ENCODE results near the gene NTSR1. TPM values are rescaled to one million over a fixed set of nuclear protein-coding genes. Genes with fewer than 3 reads are reported as not detected.

The NTSR1 gene
- total RNA-seq, 4 donors from 2014 or later: 0.04 to 0.13 TPM; not detected in 2

- intact Hi-C loops (cut with DNase I; ENCODE audit: low total_unique reads): loop anchor here (5.0 to 10.0 kb wide), 2 partner anchors 307 to 505 kb away; partner anchors contain the start of gene ADRM1
- peaks cover 15 to 17% of the 10 kb centered on the region in 2 donors for H3K4me1 ChIP-seq
- H3K9me3 ChIP-seq: no peaks in the 10 kb centered on the region
- peaks cover 0 to 48% of the 10 kb centered on the region in 2 donors for H3K36me3 ChIP-seq
- DNase-seq: no peak
- in situ Hi-C loops (cut with MboI; ENCODE audit: low sequenced_read_pairs in 4 of 4): loop anchor here in 3 of 4 donors (5.0 to 10.0 kb wide), 3 partner anchors 135 to 305 kb away; no protein-coding TSS in a partner anchor
- H3K27me3 ChIP-seq: peaks cover 0 to 6% (median 4%) of the 10 kb centered on the region in 3 donors
- no peak overlapping the region for H3K27ac ChIP-seq
- H3K4me3 ChIP-seq: no peak overlapping the region
- no peak for TF ChIP-seq POLR2A (IDR thresholded peaks at IDR 0.05)
- TF ChIP-seq, protein P1, sequence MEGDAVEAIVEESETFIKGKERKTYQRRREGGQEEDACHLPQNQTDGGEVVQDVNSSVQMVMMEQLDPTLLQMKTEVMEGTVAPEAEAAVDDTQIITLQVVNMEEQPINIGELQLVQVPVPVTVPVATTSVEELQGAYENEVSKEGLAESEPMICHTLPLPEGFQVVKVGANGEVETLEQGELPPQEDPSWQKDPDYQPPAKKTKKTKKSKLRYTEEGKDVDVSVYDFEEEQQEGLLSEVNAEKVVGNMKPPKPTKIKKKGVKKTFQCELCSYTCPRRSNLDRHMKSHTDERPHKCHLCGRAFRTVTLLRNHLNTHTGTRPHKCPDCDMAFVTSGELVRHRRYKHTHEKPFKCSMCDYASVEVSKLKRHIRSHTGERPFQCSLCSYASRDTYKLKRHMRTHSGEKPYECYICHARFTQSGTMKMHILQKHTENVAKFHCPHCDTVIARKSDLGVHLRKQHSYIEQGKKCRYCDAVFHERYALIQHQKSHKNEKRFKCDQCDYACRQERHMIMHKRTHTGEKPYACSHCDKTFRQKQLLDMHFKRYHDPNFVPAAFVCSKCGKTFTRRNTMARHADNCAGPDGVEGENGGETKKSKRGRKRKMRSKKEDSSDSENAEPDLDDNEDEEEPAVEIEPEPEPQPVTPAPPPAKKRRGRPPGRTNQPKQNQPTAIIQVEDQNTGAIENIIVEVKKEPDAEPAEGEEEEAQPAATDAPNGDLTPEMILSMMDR (IDR thresholded peaks at IDR 0.05 in 4 of 5, conservative IDR thresholded peaks at IDR 0.05 in 1 of 5): no peak
- ATAC-seq: no peak
Observed at GRCh38 chr20:62809530-62810428, 101.1 kb downstream of the NTSR1 start.

DNA sequence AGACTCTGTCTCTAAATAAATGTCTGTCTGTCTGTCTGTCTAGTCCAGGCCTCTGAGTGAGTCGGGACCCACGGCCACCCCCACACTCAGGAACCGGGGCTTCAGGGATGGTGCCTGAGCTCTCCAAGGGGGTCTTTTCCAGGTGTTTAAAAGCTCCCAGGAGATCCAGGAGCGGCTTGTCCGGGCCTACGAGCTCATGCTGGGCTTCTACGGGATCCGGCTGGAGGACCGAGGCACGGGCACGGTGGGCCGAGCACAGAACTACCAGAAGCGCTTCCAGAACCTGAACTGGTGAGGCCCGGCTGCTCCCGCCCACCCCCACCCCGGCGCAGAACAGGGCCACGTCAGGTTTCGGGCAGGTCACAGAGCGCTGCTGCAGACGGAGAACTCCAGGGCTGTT, 102.7 kb downstream of the NTSR1 start:
- H3K36me3 ChIP-seq: peaks cover 0 to 48% of the 10 kb centered on the region in 2 donors
- no peak for ATAC-seq
- H3K27ac ChIP-seq: no peak overlapping the region
- H3K27me3 ChIP-seq: peaks cover 14 to 21% (median 19%) of the 10 kb centered on the region in 3 donors
- intact Hi-C loops (cut with DNase I; ENCODE audit: low total_unique reads): no loop called here
- in situ Hi-C loops (cut with MboI; ENCODE audit: low sequenced_read_pairs in 4 of 4): no loop called here
- no peak for DNase-seq
- H3K4me3 ChIP-seq: no peak overlapping the region
- no peak for TF ChIP-seq POLR2A (IDR thresholded peaks at IDR 0.05)
- TF ChIP-seq, protein P1 (IDR thresholded peaks at IDR 0.05 in 4 of 5, conservative IDR thresholded peaks at IDR 0.05 in 1 of 5): no peak
- H3K4me1 ChIP-seq: peaks cover 11 to 12% of the 10 kb centered on the region in 2 donors
- no peaks in the 10 kb centered on the region for H3K9me3 ChIP-seq

GRCh38 chr20:62811720-62812119, 103.1 kb downstream of the NTSR1 start:
- DNase-seq (no peak), ATAC-seq (no peak)
- in situ Hi-C loops (cut with MboI; ENCODE audit: low sequenced_read_pairs in 4 of 4): no loop called here
- H3K9me3 ChIP-seq: no peaks in the 10 kb centered on the region
- no peak for TF ChIP-seq POLR2A (IDR thresholded peaks at IDR 0.05)
- TF ChIP-seq, protein P1 (IDR thresholded peaks at IDR 0.05 in 4 of 5, conservative IDR thresholded peaks at IDR 0.05 in 1 of 5): no peak
- peaks cover 17 to 25% (median 23%) of the 10 kb centered on the region in 3 donors for H3K27me3 ChIP-seq
- H3K27ac ChIP-seq: no peak overlapping the region
- intact Hi-C loops (cut with DNase I; ENCODE audit: low total_unique reads): no loop called here
- no peak overlapping the region for H3K4me3 ChIP-seq
- H3K36me3 ChIP-seq: peaks cover 0 to 48% of the 10 kb centered on the region in 2 donors
- peaks cover 7 to 10% of the 10 kb centered on the region in 2 donors for H3K4me1 ChIP-seq

Other genes starting within 250 kb of the NTSR1 start
- not detected for gene GATA5, start 232.8 kb upstream of the NTSR1 start, total RNA-seq
- 10 to 100 TPM; 20.4 to 26.9 (median 21.8) TPM for gene SLCO4A1, start 66.3 kb upstream of the NTSR1 start, total RNA-seq
- 1 to 10 TPM; 7.8 to 9.8 (median 8.2) TPM for gene MRGBP, start 87.6 kb downstream of the NTSR1 start, total RNA-seq
- 10 to 100 TPM; 21.9 to 52.1 (median 40.5) TPM for gene OGFR, start 96.0 kb downstream of the NTSR1 start, total RNA-seq
- gene COL9A3, start 108.2 kb downstream of the NTSR1 start, total RNA-seq: 1 to 10 TPM in 2 of 4 donors, under 1 TPM in 2; 0.41 to 4.1 (median 1.6) TPM
- 1 to 10 TPM; 5.3 to 7.3 (median 6.3) TPM for gene TCFL5, start 153.0 kb downstream of the NTSR1 start, total RNA-seq
- gene DIDO1, start 217.7 kb downstream of the NTSR1 start, total RNA-seq: 10 to 100 TPM; 24.2 to 39.3 (median 28.7) TPM
- 10 to 100 TPM; 12.8 to 16.2 (median 13.5) TPM for gene GID8, start 229.3 kb downstream of the NTSR1 start, total RNA-seq
- 1 to 10 TPM in 3 of 4 donors, under 1 TPM in 1; 0.55 to 2.4 (median 1.2) TPM for gene SLC17A9, start 243.9 kb downstream of the NTSR1 start, total RNA-seq